Left kidney (tissue), 2 donors: ENCODE data around the gene CXorf65. TPM values are rescaled to one million over a fixed set of nuclear protein-coding genes. Genes with fewer than 3 reads are reported as not detected.

Experiments used
- DNase-seq: peaks from one replicate; pipeline ENCODE4 v3.0.0-alpha.2; 2013
- polyA plus RNA-seq: library from polyadenylated mRNA; unstranded; fragments of 120-200 nt; gene quantifications from one replicate; pipeline ENCODE4 v1.2.1, GENCODE V29; 2013; ENCODE audit not compliant: insufficient read length

The CXorf65 gene
- polyA plus RNA-seq, 1 donor = not detected

- DNase-seq = no peak
Observed at GRCh38 chrX:71107245-71107644, 705 bp upstream of the CXorf65 start.

DNA sequence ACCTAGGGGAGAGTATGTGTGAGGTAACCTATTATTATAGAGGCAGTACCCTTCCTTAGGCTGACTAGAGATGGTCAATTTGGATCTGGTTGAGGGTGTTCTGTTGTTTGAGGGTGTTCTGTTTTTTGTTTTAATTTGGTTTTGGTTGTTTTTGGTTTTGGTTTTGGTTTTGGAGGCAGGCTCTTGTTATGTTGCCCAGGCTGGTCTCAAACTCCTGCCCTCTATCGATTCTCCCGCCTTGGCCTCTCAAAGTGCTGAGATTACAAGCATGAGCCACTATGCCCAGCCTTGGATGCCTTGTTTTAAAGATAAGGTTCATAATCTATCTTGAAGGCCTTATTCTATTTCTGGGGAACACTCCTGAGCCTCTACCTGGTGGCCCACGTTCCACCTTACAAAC lies 912 bp downstream of the CXorf65 start:
- DNase-seq = no peak

DNA sequence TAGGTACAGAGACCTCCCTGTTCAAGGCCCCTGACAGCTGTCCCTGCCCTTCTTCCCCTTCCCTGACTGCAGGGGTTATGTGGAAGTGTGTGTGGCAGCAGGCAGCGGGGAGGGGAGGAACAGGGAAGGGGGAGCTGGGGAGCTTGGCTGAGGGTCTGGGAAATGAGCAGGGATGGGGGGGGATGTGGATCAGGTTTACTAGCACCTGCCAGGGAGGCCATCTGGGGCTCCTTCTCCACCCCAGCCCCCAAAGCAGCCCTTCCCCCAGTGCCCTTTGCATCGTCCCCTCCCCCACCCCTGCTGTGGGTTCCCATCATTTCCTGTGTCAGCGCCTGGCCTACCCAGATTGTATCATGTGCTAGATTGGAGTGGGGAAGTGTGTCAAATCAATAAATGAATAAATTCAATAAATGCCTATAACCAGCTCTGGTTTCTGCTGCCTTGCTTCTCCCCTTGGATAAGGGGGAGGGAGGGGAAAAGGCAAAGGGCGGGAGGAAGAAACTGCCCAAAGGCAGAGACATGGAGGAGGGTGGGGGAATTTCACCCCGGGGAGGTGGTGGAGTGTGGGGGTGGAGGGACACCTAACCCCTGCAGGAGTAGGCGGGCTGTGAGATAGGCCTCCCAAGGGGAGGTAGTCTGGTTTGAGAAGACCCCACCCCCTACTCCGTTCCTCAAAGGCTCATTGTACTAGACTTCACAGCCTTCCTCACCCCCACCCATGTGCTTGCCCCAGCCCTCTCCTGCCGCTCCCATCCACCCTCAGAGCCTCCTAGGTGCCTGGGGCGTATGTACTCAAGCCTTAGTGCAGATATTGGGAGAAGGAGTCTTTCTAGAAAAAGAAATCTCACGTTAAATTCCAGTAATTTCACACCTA lies 3.2 kb downstream of the CXorf65 start:
- peak; percentile 33 for DNase-seq

GRCh38 chrX:71102292-71102691 lies 4.2 kb downstream of the CXorf65 start:
- DNase-seq = no peak

DNA sequence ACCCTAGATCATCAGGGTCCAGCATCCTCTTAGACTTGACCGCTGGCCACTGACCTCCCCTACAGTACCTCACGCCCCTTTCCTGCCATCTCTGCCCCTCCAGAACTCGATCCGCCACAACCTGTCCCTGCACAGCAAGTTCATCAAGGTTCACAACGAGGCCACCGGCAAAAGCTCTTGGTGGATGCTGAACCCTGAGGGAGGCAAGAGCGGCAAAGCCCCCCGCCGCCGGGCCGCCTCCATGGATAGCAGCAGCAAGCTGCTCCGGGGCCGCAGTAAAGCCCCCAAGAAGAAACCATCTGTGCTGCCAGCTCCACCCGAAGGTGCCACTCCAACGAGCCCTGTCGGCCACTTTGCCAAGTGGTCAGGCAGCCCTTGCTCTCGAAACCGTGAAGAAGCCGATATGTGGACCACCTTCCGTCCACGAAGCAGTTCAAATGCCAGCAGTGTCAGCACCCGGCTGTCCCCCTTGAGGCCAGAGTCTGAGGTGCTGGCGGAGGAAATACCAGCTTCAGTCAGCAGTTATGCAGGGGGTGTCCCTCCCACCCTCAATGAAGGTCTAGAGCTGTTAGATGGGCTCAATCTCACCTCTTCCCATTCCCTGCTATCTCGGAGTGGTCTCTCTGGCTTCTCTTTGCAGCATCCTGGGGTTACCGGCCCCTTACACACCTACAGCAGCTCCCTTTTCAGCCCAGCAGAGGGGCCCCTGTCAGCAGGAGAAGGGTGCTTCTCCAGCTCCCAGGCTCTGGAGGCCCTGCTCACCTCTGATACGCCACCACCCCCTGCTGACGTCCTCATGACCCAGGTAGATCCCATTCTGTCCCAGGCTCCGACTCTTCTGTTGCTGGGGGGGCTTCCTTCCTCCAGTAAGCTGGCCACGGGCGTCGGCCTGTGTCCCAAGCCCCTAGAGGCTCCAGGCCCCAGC lies 5.7 kb downstream of the CXorf65 start:
- no peak for DNase-seq

DNA sequence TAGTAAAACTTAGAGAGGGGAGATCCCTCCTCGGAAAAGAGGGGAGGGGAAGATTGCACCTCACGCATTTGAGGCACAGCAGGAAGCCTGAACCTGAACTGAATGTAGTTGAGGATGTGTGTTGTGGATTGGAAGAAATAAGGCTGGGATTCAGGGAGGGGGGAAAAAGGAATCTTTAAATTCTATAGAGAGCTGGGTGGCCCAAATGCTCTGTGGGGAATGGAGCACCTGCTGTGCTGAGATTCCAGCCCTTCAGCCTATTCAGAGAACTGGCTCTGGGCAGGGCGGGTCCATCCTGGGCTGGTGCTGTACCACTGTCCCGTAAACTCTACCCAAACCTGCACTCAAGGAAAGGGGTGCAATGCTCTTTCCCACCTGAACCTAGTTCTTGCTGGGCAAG lies 6.8 kb downstream of the CXorf65 start:
- DNase-seq = no peak

DNA sequence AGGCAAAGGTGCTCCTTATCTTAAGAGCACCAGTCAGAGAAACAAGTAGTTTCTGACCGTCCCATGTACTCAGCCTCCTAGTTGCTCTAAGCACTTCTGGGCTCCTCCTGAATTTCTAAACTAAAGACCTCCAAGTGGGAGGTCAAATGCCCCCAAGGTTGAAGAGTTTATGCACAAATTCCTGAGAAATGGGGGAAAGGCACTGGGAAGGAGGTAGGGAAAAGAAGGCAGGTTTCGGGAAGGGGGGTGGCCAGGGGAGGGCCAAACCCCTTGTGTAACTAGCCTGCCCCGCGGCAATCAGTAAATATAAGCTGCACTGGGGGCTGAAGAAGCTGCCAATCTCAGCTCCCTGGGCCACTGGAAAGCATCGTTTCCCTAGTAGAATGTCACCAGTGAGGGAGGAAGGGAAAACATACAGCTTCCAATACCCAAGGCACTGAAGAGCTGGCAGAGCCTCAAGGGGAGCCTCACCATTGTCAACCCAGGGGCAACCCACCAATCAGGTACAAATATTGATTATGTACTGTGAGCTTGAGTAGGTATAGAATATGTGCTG lies 7.5 kb downstream of the CXorf65 start:
- DNase-seq = no peak

DNA sequence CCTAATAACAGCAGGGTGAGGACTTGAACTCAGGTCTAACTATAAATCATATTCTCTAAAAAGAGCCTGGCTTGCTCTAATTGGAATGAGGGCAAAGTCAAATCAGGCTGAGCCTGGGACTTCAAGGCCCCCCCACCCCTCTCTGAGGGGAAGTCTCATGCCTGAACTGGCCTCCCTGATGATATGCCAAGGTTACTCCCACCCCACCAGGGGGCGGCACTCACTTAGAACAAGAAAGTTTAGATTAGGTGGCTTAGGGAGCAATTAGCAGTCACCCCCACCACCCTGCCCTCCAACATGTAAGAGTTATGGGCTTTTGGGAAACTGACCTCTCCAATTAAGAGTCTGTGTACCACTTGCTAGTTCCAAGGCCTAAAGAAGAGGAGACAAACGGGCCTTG lies 8.2 kb downstream of the CXorf65 start:
- no peak for DNase-seq

DNA sequence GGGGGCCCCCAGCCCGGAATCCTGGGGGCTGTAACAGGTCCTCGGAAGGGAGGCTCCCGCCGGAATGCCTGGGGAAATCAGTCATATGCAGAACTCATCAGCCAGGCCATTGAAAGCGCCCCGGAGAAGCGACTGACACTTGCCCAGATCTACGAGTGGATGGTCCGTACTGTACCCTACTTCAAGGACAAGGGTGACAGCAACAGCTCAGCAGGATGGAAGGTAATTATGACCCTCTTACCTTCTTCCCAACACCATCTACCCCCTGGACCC lies 9.8 kb downstream of the CXorf65 start:
- DNase-seq = no peak

DNA sequence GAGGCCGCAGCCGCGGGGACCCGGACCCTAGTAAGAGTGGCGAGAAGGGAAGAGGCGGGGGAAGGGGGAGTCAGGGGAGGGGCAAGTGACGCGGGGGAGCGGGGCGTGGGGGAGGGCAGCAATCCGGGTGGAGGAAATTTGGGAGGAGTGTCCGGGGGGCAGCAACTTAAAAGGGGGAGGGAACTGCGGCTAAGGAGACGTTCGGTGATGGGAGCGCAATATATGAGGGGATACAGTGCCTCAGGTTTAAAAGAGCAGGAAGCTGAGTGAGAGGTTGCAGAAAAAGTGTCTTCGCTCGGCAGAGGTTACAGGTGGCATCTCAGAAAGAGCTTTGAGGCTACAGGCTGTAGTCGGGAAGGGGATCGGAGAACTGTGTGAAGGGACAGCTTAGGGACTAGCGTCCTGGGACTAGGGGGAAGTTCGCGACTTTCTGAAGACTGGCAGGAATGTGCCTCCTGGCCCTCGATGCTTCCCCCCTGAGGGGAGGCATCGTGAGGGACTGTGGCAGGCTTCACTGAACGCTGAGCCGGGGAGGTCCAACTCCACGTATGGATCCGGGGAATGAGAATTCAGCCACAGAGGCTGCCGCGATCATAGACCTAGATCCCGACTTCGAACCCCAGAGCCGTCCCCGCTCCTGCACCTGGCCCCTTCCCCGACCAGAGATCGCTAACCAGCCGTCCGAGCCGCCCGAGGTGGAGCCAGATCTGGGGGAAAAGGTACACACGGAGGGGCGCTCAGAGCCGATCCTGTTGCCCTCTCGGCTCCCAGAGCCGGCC lies 10.4 kb downstream of the CXorf65 start:
- peak; percentile 37 for DNase-seq

DNA sequence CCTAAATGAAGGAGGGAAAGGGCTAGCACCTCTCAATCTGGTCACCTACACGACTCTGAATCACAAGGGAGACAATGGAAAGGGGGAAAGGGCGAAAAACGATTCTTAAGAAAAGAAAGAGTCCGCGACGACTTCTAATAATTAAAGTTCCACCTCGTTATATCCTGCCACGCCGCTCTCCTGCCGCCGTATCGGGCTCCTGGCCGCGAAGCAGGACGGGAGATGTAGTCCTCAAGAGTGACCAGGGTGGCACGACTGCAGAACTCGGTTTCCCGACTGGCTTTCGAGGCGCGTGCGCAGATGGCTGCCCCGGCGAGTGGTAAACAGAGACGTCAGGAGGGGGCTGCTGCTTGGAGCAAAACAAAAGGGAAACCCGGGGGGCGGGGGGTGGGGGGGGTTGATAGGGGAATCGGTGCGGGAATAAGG lies 11.0 kb downstream of the CXorf65 start, which contains the start of gene FOXO4:
Gene FOXO4 (plus strand): TSS at position 297 of the 426 bp plus-strand sequence. CDS start 678 bp downstream, outside the sequence.
- peak; percentile 85 for DNase-seq

DNA sequence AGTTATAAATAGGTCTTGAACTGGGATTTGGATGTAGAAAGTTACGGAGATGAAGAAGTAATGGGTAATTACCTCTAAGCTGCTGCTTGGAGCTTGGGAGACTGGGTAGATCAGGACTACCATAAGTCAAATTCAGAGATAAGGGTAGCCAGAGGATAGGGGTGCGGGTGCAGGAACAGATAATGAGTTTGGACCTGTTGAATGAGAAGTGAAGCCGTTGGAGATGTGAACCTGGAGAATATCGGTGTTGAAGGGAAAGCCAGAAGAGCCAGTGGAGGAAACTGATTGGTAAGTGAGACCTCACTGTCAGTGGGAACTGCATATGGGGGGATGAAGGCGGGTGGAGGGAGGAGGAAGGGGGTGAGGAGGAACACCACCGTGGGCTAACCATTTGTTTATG lies 11.5 kb downstream of the CXorf65 start:
- no peak for DNase-seq

- no peak for DNase-seq
Observed at GRCh38 chrX:71091263-71091662, 15.3 kb downstream of the CXorf65 start.

DNA sequence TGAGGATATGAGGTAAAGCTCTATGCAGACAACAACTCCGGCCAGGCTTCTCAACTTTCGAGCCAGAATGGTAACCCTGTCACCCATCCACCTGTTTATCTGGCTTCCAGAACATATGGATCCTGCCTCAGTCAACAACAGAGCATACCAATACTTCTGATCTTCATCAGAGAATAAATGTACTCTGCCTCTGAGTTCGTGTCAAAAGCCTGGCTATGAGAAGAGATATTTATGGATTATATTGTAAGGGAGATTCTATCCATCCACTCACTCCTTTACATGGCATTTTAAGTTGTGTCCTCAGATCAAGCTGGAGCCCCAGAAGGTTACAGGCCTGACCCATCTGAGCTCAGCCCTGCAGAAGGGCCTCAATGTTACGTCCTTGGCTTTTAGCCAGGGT lies 20.6 kb downstream of the CXorf65 start:
- DNase-seq = no peak

DNA sequence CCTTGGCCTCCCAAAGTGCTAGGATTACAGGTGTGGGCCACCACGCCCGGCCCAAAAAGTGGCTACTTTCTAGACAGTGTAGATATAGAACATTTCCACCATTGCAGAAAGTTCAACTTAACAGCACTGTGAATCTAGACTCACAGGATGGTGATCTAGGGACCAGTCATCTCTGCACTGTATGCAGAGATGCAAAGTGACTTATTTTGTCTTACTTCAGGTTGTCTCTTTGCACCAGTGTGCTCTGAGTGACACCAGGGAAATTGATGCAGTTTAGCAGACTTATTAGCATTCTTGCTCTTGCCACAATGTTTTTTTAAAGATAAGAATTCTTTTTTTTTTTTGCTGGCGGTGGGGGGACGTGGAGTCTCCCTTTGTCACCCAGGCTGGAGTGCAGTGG lies 23.7 kb downstream of the CXorf65 start:
- no peak for DNase-seq

GRCh38 chrX:71082124-71082647 lies 24.4 kb downstream of the CXorf65 start:
- DNase-seq = no peak

GRCh38 chrX:71081330-71082123 lies 25.0 kb downstream of the CXorf65 start:
- no peak for DNase-seq

- DNase-seq = no peak
Observed at GRCh38 chrX:71070531-71070930, 36.0 kb downstream of the CXorf65 start.

- peak; percentile 85 for DNase-seq
Observed at GRCh38 chrX:71068044-71068918, 38.3 kb downstream of the CXorf65 start, which contains the start of gene SNX12. SNX12 (minus strand) TSS chrX:71068334; CDS start chrX:71068306, 28 bp downstream.

DNA sequence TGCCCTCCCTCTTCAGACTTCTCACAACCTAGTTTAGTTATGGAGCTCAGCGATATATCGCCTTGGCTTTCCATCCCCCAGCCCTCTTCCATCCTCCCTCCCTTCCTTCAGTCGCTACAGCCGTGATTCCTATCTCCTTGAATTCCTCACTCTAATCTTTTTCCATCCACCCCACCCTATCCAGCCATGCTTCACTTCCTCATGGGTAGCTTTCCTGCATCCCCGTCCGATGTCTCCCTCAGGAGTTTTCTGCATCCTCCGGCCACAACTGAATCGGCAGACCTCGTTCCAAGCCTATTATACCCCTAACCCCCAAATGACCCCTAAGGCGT lies 38.9 kb downstream of the CXorf65 start:
- no peak for DNase-seq
